Measurements from ENCODE around the gene RALGPS2. TPM values are rescaled to one million over a fixed set of nuclear protein-coding genes. Genes with fewer than 3 reads are reported as not detected.

RALGPS2 gene
- polyA plus RNA-seq, 3 donors: 2.0 to 4.2 (median 2.3) TPM

DNA sequence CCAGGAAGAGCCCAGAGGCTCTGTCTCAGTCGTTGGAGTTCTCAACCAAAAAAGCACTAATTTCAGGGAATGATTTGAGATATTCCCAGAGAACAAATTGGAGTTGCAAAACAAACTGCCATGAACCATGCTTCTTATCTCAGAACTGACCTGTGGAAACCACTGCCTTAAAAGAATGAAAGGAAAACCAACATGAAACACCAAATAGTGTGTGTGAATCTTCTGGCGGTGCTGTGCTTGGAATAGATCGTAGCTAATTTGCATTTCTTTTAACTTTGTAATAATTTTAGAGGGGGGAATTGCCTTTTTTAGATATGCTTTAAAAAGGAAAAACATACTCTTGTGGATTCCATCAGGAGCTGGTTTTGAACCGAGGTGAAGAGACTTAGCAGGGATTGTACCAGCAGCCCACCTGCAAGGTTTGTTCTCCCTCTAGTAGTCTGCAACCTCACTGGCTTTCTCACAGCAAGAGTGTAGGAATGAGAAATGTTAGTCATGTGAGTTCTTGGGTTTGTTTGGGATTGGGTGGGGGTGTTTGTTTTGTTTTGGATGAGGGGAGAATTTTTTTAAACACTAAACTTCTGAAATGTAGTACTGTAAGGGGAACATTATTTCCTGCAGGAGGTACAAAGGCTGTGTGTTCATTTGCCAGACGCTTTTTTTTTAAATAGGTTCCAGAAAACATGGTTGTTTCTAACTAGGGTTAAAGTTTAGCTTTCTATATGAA, 191.6 kb downstream of the RALGPS2 start:
- Mint-ChIP-seq H3K27ac (no peak overlapping the region), H3K36me3 (peaks cover 20 to 34% of the 10 kb centered on the region in 2 donors), H3K4me3 (no peak overlapping the region), H3K9me3 (no peaks in the 10 kb centered on the region), H3K4me1 (no peaks in the 10 kb centered on the region), H3K27me3 (ENCODE audit: low read depth in 3 of 3) (peaks cover 0 to 3% (median 0%) of the 10 kb centered on the region in 3 donors)
- Histone ChIP-seq H3K36me3 (replicated peaks in 1 of 2; ENCODE audit: control insufficient read depth in 1 of 2, insufficient read depth in 2 of 2, low read length in 2 of 2) (peaks cover 0 to 7% of the 10 kb centered on the region in 2 donors), H3K27me3 (ENCODE audit: control insufficient read depth in 2 of 2, insufficient read depth in 2 of 2, low read length in 2 of 2) (no peaks in the 10 kb centered on the region), H3K27ac (ENCODE audit: low read depth in 1 of 2, low read length in 2 of 2) (no peak overlapping the region), H3K4me2 (replicated peaks; ENCODE audit: extremely low read depth, low read length, poor library complexity, severe bottlenecking) (no peak overlapping the region), H3K4me1 (ENCODE audit: control insufficient read depth in 1 of 2, insufficient read depth in 2 of 2, low read length in 2 of 2) (no peaks in the 10 kb centered on the region), H4K20me1 (ENCODE audit: insufficient read depth, low read length) (no peaks in the 10 kb centered on the region), H3K9me3 (replicated peaks in 1 of 2; ENCODE audit: control insufficient read depth in 1 of 2, insufficient read depth in 1 of 2, low read length in 2 of 2) (no peaks in the 10 kb centered on the region), H2AFZ (ENCODE audit: insufficient read depth, low read depth, low read length, poor library complexity, severe bottlenecking) (no peak overlapping the region), H3K9ac (ENCODE audit: insufficient read depth, low read length, poor library complexity, severe bottlenecking) (no peak overlapping the region), H3K79me2 (ENCODE audit: insufficient read depth, low read length) (no peaks in the 10 kb centered on the region), H3K4me3 (replicated peaks in 1 of 3; ENCODE audit: low read depth in 2 of 3, low read length in 3 of 3) (no peak overlapping the region)
- no peak for DNase-seq
- TF ChIP-seq, protein P1, sequence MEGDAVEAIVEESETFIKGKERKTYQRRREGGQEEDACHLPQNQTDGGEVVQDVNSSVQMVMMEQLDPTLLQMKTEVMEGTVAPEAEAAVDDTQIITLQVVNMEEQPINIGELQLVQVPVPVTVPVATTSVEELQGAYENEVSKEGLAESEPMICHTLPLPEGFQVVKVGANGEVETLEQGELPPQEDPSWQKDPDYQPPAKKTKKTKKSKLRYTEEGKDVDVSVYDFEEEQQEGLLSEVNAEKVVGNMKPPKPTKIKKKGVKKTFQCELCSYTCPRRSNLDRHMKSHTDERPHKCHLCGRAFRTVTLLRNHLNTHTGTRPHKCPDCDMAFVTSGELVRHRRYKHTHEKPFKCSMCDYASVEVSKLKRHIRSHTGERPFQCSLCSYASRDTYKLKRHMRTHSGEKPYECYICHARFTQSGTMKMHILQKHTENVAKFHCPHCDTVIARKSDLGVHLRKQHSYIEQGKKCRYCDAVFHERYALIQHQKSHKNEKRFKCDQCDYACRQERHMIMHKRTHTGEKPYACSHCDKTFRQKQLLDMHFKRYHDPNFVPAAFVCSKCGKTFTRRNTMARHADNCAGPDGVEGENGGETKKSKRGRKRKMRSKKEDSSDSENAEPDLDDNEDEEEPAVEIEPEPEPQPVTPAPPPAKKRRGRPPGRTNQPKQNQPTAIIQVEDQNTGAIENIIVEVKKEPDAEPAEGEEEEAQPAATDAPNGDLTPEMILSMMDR (IDR thresholded peaks at IDR 0.05): no peak
- intact Hi-C loops (cut with micrococcal nuclease): no loop called here
- WGBS (ENCODE audit: insufficient coverage): 57% methylated on average over 1 of the region's 5 CpGs

DNA sequence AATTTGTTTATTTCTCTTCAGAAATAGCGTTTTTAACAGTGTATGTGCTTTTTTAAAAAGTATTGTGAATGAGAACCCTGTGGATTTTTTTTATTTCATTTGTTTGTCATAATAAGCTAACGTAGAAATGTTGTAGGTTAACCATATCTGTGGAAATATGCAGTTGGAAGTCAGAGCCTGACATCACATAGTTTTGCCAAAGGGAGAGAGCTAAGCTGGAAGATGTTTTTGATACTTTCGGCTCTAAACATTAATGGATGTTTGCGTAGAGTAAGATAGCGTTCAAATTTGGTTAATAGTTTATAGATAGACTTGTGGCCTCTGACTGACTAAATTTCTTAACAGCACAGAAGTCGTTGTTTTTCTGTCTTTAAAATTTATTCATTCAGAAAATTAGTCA, 193.3 kb downstream of the RALGPS2 start:
- DNase-seq: no peak
- no peaks in the 10 kb centered on the region for H3K4me1 Mint-ChIP-seq
- H3K36me3 ChIP-seq (replicated peaks in 1 of 2; ENCODE audit: control insufficient read depth in 1 of 2, insufficient read depth in 2 of 2, low read length in 2 of 2): peaks cover 0 to 7% of the 10 kb centered on the region in 2 donors
- no peaks in the 10 kb centered on the region for H4K20me1 ChIP-seq (ENCODE audit: insufficient read depth, low read length)
- peaks cover 15 to 25% of the 10 kb centered on the region in 2 donors for H3K36me3 Mint-ChIP-seq
- no peak overlapping the region for H2AFZ ChIP-seq (ENCODE audit: insufficient read depth, low read depth, low read length, poor library complexity, severe bottlenecking)
- H3K27ac ChIP-seq (ENCODE audit: low read depth in 1 of 2, low read length in 2 of 2): no peak overlapping the region
- H3K9me3 ChIP-seq (replicated peaks in 1 of 2; ENCODE audit: control insufficient read depth in 1 of 2, insufficient read depth in 1 of 2, low read length in 2 of 2): no peaks in the 10 kb centered on the region
- H3K4me1 ChIP-seq (ENCODE audit: control insufficient read depth in 1 of 2, insufficient read depth in 2 of 2, low read length in 2 of 2): no peaks in the 10 kb centered on the region
- H3K9ac ChIP-seq (ENCODE audit: insufficient read depth, low read length, poor library complexity, severe bottlenecking): no peak overlapping the region
- peaks cover 0 to 3% (median 0%) of the 10 kb centered on the region in 3 donors for H3K27me3 Mint-ChIP-seq (ENCODE audit: low read depth in 3 of 3)
- TF ChIP-seq, protein P1 (IDR thresholded peaks at IDR 0.05): no peak
- intact Hi-C loops (cut with micrococcal nuclease): no loop called here
- H3K79me2 ChIP-seq (ENCODE audit: insufficient read depth, low read length): no peaks in the 10 kb centered on the region
- H3K9me3 Mint-ChIP-seq: no peaks in the 10 kb centered on the region
- no peak overlapping the region for H3K27ac Mint-ChIP-seq
- H3K27me3 ChIP-seq (ENCODE audit: control insufficient read depth in 2 of 2, insufficient read depth in 2 of 2, low read length in 2 of 2): no peaks in the 10 kb centered on the region
- no peak overlapping the region for H3K4me3 ChIP-seq (replicated peaks in 1 of 3; ENCODE audit: low read depth in 2 of 3, low read length in 3 of 3)
- H3K4me3 Mint-ChIP-seq: no peak overlapping the region
- H3K4me2 ChIP-seq (replicated peaks; ENCODE audit: extremely low read depth, low read length, poor library complexity, severe bottlenecking): no peak overlapping the region
- 94% methylated on average over 3 of the region's 6 CpGs for WGBS (ENCODE audit: insufficient coverage)
